ENCODE results near the gene AFDN. TPM values are rescaled to one million over a fixed set of nuclear protein-coding genes. Genes with fewer than 3 reads are reported as not detected.

The AFDN gene
- total RNA-seq, 1 experiment from 2014 or later, result 177 TPM

DNA sequence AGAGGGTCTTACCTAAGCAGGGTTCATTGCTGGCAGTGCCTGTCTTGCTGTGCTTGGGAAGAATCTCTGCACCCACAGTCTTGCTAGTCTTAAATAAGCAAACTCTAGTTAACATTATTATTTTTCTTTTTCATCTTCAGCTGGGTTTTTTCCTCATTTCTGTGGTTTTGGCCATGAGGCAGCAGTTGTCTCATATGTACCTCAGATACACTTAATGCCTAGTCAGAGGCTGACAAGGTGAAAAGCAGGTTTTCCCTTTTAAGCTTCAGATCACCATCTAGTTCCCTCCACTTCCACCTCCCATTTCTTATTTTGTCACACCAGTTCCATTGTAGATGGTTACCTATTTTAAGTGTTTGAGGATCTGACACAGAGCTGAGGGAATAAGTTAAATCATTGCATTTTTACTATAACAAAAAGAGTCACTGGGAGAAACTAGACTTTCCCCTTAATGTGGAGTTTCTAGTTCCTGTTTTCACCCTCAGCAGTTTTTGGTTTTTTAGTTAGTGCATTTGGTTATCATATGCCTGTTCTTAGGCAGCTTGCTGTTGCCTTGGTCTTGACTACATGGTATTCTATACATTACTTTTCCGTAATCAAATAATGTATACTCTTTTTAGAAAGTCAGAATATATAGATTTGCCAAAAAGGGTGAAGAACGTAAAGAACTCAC lies 46.0 kb downstream of the AFDN start:
- Mint-ChIP-seq H3K27ac (ENCODE audit: unreplicated experiment) (no peak overlapping the region), H3K4me3 (ENCODE audit: unreplicated experiment) (no peak overlapping the region), H3K9me3 (ENCODE audit: unreplicated experiment) (no peaks in the 10 kb centered on the region), H3K4me1 (ENCODE audit: low read depth, unreplicated experiment) (no peaks in the 10 kb centered on the region), H3K36me3 (ENCODE audit: insufficient read depth, unreplicated experiment) (peaks cover 61% of the 10 kb centered on the region), H3K27me3 (ENCODE audit: insufficient read depth, unreplicated experiment) (no peaks in the 10 kb centered on the region)
- ChIA-PET CTCF (no interaction called here), POLR2A (no interaction called here)
- TF ChIP-seq, protein P1, sequence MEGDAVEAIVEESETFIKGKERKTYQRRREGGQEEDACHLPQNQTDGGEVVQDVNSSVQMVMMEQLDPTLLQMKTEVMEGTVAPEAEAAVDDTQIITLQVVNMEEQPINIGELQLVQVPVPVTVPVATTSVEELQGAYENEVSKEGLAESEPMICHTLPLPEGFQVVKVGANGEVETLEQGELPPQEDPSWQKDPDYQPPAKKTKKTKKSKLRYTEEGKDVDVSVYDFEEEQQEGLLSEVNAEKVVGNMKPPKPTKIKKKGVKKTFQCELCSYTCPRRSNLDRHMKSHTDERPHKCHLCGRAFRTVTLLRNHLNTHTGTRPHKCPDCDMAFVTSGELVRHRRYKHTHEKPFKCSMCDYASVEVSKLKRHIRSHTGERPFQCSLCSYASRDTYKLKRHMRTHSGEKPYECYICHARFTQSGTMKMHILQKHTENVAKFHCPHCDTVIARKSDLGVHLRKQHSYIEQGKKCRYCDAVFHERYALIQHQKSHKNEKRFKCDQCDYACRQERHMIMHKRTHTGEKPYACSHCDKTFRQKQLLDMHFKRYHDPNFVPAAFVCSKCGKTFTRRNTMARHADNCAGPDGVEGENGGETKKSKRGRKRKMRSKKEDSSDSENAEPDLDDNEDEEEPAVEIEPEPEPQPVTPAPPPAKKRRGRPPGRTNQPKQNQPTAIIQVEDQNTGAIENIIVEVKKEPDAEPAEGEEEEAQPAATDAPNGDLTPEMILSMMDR (IDR thresholded peaks at IDR 0.05; ENCODE audit: insufficient read depth in 1 of 2, low read depth in 1 of 2, low read length in 1 of 2, severe bottlenecking in 1 of 2, unreplicated experiment in 1 of 2), result no peak
- intact Hi-C loops (cut with micrococcal nuclease; ENCODE audit: unreplicated experiment), result no loop called here
- Histone ChIP-seq H3K4me1 (no peaks in the 10 kb centered on the region), H3K4me3 (ENCODE audit: low read depth, low read length) (no peak overlapping the region), H3K27me3 (replicated peaks; ENCODE audit: control insufficient read depth, insufficient read depth, low read length) (no peaks in the 10 kb centered on the region), H3K36me3 (ENCODE audit: control insufficient read depth, insufficient read depth, low read length) (no peaks in the 10 kb centered on the region), H3K9me3 (no peaks in the 10 kb centered on the region)
- DNase-seq, result no peak
- no TSS peak for BruUV-seq (replicated peaks)

DNA sequence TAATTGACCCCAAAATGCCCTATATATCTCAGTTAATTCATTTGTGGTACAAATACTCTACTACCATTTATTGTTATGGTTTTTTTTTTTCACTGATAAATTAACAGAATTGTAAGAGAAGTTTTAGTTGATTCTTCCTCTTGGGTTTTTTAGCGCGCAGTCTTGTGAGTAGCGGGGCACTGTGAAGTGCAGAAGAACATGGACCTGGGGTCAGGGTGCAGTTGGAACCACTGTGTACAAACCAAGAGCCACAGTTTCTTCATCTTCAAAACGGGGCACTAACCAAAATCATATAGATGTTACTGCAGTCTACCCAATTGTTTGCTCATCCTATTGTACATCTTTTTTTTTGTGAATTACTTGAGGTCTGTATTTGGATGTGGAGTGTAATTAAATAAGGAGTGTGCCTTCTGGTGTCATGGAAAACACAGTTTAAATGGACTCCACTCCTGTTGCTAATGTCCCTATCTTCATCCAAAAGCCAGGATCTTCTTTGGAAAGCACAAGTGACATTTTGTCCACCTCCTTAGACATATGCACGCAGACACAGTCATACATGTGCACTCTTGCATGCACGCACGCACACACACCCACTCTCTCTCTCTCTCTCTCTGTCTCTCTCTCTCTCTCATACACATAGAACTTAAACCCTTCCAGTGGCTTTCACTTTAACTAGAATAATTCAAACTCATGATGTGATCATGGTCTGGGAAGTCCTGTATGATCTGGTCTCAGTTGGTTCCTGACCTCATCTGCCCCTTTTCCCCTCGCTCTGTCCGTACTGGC lies 51.5 kb downstream of the AFDN start:
- ChIA-PET CTCF (no interaction called here), POLR2A (no interaction called here)
- H3K27me3 ChIP-seq (replicated peaks; ENCODE audit: control insufficient read depth, insufficient read depth, low read length), result no peaks in the 10 kb centered on the region
- no peak for DNase-seq
- no peak overlapping the region for H3K27ac Mint-ChIP-seq (ENCODE audit: unreplicated experiment)
- H3K9me3 Mint-ChIP-seq (ENCODE audit: unreplicated experiment), result no peaks in the 10 kb centered on the region
- peaks cover 1% of the 10 kb centered on the region; the same call in 1 of the 2 replicates for H3K36me3 ChIP-seq (ENCODE audit: control insufficient read depth, insufficient read depth, low read length)
- H3K4me1 Mint-ChIP-seq (ENCODE audit: low read depth, unreplicated experiment), result no peaks in the 10 kb centered on the region
- H3K4me1 ChIP-seq, result no peaks in the 10 kb centered on the region
- no peak overlapping the region for H3K4me3 ChIP-seq (ENCODE audit: low read depth, low read length)
- H3K36me3 Mint-ChIP-seq (ENCODE audit: insufficient read depth, unreplicated experiment), result peaks cover 58% of the 10 kb centered on the region
- no peaks in the 10 kb centered on the region for H3K27me3 Mint-ChIP-seq (ENCODE audit: insufficient read depth, unreplicated experiment)
- no TSS peak for BruUV-seq (replicated peaks)
- H3K4me3 Mint-ChIP-seq (ENCODE audit: unreplicated experiment), result no peak overlapping the region
- intact Hi-C loops (cut with micrococcal nuclease; ENCODE audit: unreplicated experiment), result no loop called here
- H3K9me3 ChIP-seq, result no peaks in the 10 kb centered on the region
- TF ChIP-seq, protein P1 (IDR thresholded peaks at IDR 0.05; ENCODE audit: insufficient read depth in 1 of 2, low read depth in 1 of 2, low read length in 1 of 2, severe bottlenecking in 1 of 2, unreplicated experiment in 1 of 2), result no peak

DNA sequence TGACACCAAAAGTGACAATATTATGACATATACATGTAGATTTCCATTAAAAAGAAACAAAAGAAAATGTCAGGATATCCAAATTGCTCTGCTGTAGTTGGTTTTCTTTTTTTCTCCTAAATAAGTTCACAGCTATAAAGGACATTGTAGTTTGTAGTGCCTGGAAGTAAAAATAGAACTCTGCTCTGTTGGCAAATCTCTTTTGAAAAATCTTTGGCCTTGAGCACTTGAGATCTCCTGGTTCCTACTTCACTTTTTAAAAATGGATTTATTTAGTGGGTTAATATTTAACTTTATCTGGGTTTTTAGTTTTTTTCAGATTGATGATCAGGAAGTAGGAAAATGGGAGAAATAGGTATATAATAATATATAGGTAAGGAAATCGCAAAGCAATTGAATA lies 52.9 kb downstream of the AFDN start:
- no TSS peak for BruUV-seq (replicated peaks)
- no peak overlapping the region for H3K4me3 Mint-ChIP-seq (ENCODE audit: unreplicated experiment)
- no peak overlapping the region for H3K27ac Mint-ChIP-seq (ENCODE audit: unreplicated experiment)
- Histone ChIP-seq H3K27me3 (replicated peaks; ENCODE audit: control insufficient read depth, insufficient read depth, low read length) (no peaks in the 10 kb centered on the region), H3K4me3 (ENCODE audit: low read depth, low read length) (no peak overlapping the region), H3K4me1 (no peaks in the 10 kb centered on the region), H3K9me3 (no peaks in the 10 kb centered on the region), H3K36me3 (ENCODE audit: control insufficient read depth, insufficient read depth, low read length) (peaks cover 1% of the 10 kb centered on the region; the same call in 1 of the 2 replicates)
- POLR2A ChIA-PET, result no interaction called here
- H3K4me1 Mint-ChIP-seq (ENCODE audit: low read depth, unreplicated experiment), result no peaks in the 10 kb centered on the region
- intact Hi-C loops (cut with micrococcal nuclease; ENCODE audit: unreplicated experiment), result no loop called here
- TF ChIP-seq, protein P1 (IDR thresholded peaks at IDR 0.05; ENCODE audit: insufficient read depth in 1 of 2, low read depth in 1 of 2, low read length in 1 of 2, severe bottlenecking in 1 of 2, unreplicated experiment in 1 of 2), result no peak
- H3K27me3 Mint-ChIP-seq (ENCODE audit: insufficient read depth, unreplicated experiment), result no peaks in the 10 kb centered on the region
- DNase-seq, result no peak
- CTCF ChIA-PET, result no interaction called here
- H3K36me3 Mint-ChIP-seq (ENCODE audit: insufficient read depth, unreplicated experiment), result peaks cover 57% of the 10 kb centered on the region
- H3K9me3 Mint-ChIP-seq (ENCODE audit: unreplicated experiment), result no peaks in the 10 kb centered on the region

All from Caco-2 (cell line).